ENCODE results near the gene ACTR8.

- TF ChIP-seq CTCF (IDR thresholded peaks at IDR 0.05) (no peak), POLR2A (IDR thresholded peaks at IDR 0.05) (no peak)
Observed at GRCh38 chr3:53837331-53837730, 44.6 kb downstream of the ACTR8 start.
